SH-SY5Y (cell line): ENCODE results near the gene RRAS.

Experiments used
- GATA2 ChIP-seq: IDR thresholded peaks from 2 replicates; pipeline ENCODE4 v1.6.1; 2011; ENCODE audit warnings: mild to moderate bottlenecking, low read depth, low read length
- GATA3 ChIP-seq: IDR thresholded peaks from 2 replicates; pipeline ENCODE4 v1.6.1; 2011; ENCODE audit warnings: low read depth, mild to moderate bottlenecking, low read length, moderate library complexity

The RRAS gene

DNA sequence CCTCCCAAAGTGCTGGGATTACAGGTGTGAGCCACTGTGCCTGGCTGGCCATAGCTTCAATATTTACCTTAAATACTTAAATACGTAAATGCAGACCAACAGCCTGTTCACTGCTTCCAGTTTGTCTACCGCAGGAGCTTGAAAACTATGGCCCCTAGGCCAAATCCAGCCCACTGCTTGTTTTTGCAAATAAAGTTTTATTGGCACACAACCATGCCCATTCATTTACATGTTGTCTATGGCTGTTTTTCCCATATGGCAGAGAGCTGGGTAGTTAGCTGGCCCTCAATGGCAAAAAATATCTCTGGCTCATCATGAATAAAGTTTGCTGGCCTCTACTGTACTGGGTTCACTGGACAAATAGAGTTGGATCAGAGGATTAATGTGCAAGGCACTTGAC is 37.1 kb downstream of the RRAS start:
- no peak for TF ChIP-seq GATA3
- TF ChIP-seq GATA2, result no peak

DNA sequence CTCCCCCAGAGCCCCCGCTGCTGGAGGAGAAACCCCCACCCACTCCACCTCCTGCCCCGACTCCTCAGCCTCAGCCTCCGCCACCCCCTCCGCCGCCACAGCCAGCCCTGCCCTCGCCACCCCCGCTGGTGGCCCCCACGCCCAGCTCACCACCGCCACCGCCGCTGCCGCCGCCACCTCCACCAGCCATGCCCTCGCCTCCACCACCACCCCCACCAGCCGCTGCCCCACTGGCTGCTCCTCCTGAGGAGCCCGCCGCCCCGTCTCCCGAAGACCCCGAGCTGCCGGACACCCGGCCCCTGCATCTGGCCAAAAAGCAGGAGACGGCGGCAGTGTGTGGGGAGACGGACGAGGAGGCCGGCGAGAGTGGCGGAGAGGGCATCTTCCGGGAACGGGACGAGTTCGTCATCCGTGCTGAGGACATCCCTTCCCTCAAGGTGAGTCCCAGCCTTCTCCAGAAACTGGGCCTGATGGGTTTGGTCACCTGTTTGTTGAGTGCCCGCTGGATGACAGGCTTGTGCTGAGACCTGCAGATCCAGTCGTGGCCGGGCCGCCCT is 38.4 kb downstream of the RRAS start:
- TF ChIP-seq GATA2, result no peak
- no peak for TF ChIP-seq GATA3

- TF ChIP-seq GATA2, result no peak
- TF ChIP-seq GATA3, result no peak
Observed at GRCh38 chr19:49599378-49600295, 40.3 kb downstream of the RRAS start.

- no peak for TF ChIP-seq GATA3
- no peak for TF ChIP-seq GATA2
Observed at GRCh38 chr19:49597703-49597974, 42.3 kb downstream of the RRAS start.

GRCh38 chr19:49596954-49597702 is 42.8 kb downstream of the RRAS start:
- no peak for TF ChIP-seq GATA3
- no peak for TF ChIP-seq GATA2

- TF ChIP-seq GATA3, result no peak
- no peak for TF ChIP-seq GATA2
Observed at GRCh38 chr19:49596407-49596806, 43.5 kb downstream of the RRAS start.

DNA sequence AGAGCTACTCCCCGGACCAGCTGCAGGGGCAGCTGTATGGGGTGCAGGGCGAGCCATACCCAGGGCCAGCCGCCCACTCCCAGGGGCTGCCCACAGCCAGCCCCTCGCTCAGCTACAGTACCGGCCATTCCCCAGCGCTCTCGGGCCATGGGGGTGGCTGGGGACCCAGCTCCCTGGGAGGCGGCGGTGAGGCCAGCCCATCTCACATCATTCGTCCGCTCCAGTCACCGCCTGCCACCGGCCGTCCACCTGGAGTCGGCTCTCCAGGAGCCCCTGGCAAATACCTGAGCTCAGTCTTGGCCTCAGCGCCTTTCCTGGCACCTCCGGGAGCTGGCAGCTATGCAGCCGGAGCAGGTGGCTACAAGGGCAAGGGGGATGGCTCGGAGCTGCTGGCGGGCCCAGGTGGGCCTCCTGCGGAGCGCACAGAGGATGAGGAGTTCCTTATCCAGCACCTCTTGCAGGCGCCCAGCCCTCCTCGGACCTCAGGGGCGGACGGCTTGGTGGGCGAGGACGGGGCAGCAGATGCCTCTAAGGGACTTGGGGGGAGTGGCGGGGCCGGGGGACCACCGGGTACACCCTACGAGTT is 44.0 kb downstream of the RRAS start:
- no peak for TF ChIP-seq GATA2
- TF ChIP-seq GATA3, result no peak

DNA sequence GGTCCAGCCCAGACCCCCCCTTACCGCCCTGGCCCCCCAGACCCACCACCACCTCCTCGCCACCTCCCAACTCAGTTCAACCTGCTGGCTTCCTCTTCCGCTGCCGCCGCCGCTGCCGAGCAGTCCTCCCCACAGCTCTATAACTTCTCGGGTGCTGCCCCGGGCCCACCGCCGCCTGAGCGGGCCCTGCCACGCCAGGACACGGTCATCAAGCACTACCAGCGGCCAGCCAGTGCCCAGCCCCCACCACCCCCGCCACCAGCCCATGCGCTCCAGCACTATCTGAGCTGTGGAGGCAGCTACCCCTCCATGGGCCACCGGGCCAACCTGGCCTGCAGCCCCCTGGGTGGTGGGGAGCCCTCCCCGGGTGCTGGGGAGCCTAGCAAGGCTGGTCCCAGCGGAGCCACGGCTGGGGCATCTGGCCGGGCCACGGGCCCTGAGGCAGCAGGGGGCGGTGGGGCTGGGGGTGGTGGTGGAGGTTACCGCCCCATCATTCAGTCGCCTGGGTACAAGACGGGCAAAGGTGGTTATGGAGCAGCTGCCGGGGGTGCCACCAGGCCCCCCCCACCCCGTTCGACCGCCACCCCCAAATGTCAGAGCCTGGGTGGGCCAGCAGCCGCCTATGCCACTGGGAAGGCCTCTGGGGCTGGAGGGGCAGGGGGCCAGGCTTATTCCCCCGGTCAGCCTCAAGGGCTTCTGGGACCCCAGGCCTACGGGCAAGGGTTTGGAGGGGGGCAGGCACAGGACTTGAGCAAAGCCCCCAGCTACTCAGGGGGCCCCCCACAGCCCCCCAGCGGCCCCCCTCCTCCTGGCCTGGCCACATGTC is 44.7 kb downstream of the RRAS start:
- TF ChIP-seq GATA2, result no peak
- no peak for TF ChIP-seq GATA3

DNA sequence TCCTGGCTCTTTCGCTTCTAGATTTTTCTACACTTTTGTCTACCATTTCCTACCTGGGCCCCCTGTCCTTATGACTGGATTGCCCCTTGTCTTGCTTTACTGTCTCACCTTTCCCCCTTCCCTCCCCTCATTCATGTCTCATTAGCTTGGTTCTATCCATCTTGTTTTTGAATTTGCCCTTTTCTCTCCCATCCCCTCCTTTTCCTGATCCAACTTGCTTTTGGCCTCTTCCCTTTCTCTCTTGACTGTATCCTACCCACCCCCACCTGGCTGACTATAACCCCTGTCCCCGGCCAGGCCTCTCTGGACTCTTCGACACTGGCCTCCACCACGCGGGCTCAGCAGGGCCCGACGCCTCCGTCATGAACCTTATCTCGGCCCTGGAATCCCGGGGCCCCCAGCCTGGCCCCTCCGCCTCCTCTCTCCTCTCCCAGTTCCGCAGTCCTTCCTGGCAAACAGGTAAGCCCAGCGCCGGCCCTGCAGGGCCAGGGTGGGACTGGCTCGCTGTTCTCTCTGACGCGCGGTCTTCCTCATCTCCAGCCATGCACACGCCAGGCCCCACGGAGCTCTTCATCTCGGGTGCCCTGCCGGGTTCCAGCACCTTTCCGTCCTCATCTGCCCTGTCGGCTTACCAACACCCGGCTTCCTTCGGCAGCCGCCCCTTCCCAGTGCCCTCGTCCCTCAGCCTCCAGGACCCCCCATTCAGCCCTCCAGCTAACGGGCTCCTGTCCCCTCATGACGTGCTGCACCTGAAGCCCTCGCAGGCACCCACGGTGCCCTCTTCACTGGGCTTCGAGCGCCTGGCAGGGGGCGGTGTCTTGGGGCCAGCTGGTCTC is 45.6 kb downstream of the RRAS start:
- TF ChIP-seq GATA3, result no peak
- no peak for TF ChIP-seq GATA2

DNA sequence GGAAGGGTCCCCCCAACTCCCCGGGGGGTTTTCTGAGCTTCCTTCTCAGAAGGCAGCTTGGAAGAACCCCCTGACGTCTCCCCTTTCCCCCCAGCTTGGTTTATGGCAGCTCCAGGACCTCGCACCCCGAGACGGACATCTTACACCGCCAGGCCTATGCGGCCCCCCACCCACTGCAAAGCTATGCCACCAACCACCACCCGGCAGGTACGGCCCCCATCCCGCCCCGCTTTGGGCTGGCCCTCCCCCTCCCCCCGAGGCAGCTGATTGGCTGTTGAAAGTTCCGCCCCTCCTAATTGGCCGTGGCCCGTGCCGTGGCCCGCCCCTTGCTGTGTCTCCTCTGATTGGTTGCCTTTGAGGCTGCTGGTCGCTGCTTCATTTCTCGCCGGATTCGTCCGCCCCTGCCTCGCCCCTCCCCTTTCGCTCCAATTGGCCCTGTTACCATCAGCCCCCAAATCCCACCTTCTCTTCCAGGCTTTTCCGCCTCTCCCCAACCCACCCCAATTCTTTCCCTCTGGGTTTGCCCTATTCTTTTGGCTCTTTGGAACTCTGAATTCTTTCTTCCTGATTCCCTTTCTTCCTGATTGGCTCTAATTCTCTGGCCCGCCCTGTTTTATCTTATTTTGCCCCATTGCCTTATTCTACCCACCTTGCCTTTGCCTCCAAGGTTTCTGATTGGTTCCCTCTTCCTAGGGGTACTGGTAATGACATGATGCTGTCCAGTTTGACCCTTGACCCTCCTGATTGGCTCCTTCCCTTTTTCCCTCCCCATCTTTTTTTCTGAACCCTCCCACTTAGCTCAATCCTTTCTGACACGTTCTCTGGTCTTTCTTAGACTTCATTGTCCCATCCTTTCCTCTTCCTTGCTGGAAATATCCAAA is 46.5 kb downstream of the RRAS start:
- TF ChIP-seq GATA2 (no peak), GATA3 (no peak)

GRCh38 chr19:49592486-49593232 is 47.3 kb downstream of the RRAS start:
- TF ChIP-seq GATA2 (no peak), GATA3 (no peak)

GRCh38 chr19:49591731-49592485 is 48.0 kb downstream of the RRAS start:
- no peak for TF ChIP-seq GATA2
- no peak for TF ChIP-seq GATA3
